ENCODE data around the gene MTG2. TPM values are rescaled to one million over a fixed set of nuclear protein-coding genes. Genes with fewer than 3 reads are reported as not detected.

MTG2 gene
- total and polyA plus RNA-seq, 2 of the 13 experiments (the other 11 are each of a cell fraction or from before 2014, with no cell fraction given), result 20.4 to 37.8 TPM

DNA sequence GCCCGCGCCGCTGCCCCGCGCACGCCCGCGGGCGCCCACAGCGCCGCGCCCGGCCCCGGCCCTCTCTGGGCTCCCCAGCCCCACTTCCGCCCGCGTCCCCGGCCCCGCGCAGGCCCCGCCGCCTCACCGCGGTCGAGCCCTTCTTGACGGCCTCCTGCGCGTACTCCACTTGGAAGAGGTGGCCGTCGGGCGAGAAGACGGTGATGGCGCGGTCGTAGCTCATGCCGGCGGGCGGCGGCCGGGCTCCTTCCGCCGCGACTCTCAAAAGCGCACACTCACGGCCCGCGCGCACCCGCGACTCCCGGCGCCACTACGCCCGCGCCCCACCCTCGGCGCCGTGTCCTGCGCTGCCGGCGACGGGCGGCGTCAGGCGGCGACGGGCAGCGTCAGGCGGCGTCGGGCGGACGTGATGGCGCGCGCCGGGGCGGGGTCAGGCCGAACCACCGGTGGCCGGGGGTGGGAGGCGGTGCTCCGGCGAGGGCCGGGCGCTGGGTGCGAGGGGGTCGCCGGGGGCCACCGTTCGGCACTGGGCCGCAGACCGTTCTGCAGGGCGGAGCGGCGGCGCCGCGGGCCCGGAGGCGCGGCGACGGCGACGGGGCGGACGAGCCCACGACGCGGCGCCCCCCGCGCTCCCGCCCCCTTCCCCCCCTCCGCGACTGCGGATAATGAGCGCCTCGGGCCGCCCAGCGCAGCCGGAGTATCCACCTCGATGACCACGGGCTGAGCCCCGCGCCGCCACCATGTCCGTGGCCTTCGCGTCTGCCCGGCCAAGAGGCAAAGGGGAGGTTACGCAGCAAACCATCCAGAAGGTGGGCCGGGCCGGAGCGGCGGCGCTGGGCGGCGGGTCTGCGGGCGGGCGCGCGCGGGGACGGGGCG, 39.5 kb upstream of the MTG2 start, which contains the start of the genes PSMA7 and SS18L1 (continued):
- TF ChIP-seq, protein P1, sequence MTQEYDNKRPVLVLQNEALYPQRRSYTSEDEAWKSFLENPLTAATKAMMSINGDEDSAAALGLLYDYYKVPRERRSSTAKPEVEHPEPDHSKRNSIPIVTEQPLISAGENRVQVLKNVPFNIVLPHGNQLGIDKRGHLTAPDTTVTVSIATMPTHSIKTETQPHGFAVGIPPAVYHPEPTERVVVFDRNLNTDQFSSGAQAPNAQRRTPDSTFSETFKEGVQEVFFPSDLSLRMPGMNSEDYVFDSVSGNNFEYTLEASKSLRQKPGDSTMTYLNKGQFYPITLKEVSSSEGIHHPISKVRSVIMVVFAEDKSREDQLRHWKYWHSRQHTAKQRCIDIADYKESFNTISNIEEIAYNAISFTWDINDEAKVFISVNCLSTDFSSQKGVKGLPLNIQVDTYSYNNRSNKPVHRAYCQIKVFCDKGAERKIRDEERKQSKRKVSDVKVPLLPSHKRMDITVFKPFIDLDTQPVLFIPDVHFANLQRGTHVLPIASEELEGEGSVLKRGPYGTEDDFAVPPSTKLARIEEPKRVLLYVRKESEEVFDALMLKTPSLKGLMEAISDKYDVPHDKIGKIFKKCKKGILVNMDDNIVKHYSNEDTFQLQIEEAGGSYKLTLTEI (CRISPR knock-in tag; conservative IDR thresholded peaks at IDR 0.05), result no peak
- TF ChIP-seq FOXA1 (IDR thresholded peaks at IDR 0.05) (no peak), FOXA1 (CRISPR knock-in tag; IDR thresholded peaks at IDR 0.05) (no peak; the same call in 1 of the 2 replicates), MBD4 (IDR thresholded peaks at IDR 0.05; ENCODE audit: borderline replicate concordance, low read length) (no peak), STAT5B (CRISPR knock-in tag; IDR thresholded peaks at IDR 0.05) (peak; percentile 86; the same call in 1 of the 2 replicates), ZNF772 (CRISPR knock-in tag; IDR thresholded peaks at IDR 0.05) (no peak; the same call in 1 of the 2 replicates), HDAC1 (CRISPR knock-in tag; IDR thresholded peaks at IDR 0.05) (peak; percentile 58), ZNF256 (CRISPR knock-in tag; conservative IDR thresholded peaks at IDR 0.05) (0 out of 2 replicates have a peak, but pooled peaks have one; percentile 4)
- TF ChIP-seq, protein P2, sequence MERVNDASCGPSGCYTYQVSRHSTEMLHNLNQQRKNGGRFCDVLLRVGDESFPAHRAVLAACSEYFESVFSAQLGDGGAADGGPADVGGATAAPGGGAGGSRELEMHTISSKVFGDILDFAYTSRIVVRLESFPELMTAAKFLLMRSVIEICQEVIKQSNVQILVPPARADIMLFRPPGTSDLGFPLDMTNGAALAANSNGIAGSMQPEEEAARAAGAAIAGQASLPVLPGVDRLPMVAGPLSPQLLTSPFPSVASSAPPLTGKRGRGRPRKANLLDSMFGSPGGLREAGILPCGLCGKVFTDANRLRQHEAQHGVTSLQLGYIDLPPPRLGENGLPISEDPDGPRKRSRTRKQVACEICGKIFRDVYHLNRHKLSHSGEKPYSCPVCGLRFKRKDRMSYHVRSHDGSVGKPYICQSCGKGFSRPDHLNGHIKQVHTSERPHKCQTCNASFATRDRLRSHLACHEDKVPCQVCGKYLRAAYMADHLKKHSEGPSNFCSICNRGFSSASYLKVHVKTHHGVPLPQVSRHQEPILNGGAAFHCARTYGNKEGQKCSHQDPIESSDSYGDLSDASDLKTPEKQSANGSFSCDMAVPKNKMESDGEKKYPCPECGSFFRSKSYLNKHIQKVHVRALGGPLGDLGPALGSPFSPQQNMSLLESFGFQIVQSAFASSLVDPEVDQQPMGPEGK (CRISPR knock-in tag; IDR thresholded peaks at IDR 0.05), result peak; percentile 25
- TF ChIP-seq, protein P3, sequence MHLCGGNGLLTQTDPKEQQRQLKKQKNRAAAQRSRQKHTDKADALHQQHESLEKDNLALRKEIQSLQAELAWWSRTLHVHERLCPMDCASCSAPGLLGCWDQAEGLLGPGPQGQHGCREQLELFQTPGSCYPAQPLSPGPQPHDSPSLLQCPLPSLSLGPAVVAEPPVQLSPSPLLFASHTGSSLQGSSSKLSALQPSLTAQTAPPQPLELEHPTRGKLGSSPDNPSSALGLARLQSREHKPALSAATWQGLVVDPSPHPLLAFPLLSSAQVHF (CRISPR knock-in tag; IDR thresholded peaks at IDR 0.05), result no peak
- TF ChIP-seq, protein P4, sequence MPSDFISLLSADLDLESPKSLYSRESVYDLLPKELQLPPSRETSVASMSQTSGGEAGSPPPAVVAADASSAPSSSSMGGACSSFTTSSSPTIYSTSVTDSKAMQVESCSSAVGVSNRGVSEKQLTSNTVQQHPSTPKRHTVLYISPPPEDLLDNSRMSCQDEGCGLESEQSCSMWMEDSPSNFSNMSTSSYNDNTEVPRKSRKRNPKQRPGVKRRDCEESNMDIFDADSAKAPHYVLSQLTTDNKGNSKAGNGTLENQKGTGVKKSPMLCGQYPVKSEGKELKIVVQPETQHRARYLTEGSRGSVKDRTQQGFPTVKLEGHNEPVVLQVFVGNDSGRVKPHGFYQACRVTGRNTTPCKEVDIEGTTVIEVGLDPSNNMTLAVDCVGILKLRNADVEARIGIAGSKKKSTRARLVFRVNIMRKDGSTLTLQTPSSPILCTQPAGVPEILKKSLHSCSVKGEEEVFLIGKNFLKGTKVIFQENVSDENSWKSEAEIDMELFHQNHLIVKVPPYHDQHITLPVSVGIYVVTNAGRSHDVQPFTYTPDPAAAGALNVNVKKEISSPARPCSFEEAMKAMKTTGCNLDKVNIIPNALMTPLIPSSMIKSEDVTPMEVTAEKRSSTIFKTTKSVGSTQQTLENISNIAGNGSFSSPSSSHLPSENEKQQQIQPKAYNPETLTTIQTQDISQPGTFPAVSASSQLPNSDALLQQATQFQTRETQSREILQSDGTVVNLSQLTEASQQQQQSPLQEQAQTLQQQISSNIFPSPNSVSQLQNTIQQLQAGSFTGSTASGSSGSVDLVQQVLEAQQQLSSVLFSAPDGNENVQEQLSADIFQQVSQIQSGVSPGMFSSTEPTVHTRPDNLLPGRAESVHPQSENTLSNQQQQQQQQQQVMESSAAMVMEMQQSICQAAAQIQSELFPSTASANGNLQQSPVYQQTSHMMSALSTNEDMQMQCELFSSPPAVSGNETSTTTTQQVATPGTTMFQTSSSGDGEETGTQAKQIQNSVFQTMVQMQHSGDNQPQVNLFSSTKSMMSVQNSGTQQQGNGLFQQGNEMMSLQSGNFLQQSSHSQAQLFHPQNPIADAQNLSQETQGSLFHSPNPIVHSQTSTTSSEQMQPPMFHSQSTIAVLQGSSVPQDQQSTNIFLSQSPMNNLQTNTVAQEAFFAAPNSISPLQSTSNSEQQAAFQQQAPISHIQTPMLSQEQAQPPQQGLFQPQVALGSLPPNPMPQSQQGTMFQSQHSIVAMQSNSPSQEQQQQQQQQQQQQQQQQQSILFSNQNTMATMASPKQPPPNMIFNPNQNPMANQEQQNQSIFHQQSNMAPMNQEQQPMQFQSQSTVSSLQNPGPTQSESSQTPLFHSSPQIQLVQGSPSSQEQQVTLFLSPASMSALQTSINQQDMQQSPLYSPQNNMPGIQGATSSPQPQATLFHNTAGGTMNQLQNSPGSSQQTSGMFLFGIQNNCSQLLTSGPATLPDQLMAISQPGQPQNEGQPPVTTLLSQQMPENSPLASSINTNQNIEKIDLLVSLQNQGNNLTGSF (CRISPR knock-in tag; IDR thresholded peaks at IDR 0.05), result peak; percentile 83; the same call in 1 of the 2 replicates

Measured in HepG2 (cell line).